GM12872 (cell line): ENCODE results near the gene RAI1.

Source experiments
- TF ChIP-seq, protein P1 (sequence below): IDR thresholded peaks from 3 replicates; pipeline ENCODE4 v1.5.1; 2011; ENCODE audit warnings: low read depth, mild to moderate bottlenecking, low read length, moderate library complexity; ENCODE audit not compliant: insufficient read depth

RAI1 gene

GRCh38 chr17:17761894-17762743 is 80.9 kb downstream of the RAI1 start:
- TF ChIP-seq, protein P1, sequence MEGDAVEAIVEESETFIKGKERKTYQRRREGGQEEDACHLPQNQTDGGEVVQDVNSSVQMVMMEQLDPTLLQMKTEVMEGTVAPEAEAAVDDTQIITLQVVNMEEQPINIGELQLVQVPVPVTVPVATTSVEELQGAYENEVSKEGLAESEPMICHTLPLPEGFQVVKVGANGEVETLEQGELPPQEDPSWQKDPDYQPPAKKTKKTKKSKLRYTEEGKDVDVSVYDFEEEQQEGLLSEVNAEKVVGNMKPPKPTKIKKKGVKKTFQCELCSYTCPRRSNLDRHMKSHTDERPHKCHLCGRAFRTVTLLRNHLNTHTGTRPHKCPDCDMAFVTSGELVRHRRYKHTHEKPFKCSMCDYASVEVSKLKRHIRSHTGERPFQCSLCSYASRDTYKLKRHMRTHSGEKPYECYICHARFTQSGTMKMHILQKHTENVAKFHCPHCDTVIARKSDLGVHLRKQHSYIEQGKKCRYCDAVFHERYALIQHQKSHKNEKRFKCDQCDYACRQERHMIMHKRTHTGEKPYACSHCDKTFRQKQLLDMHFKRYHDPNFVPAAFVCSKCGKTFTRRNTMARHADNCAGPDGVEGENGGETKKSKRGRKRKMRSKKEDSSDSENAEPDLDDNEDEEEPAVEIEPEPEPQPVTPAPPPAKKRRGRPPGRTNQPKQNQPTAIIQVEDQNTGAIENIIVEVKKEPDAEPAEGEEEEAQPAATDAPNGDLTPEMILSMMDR = no peak

GRCh38 chr17:17762744-17763105 is 81.5 kb downstream of the RAI1 start:
- TF ChIP-seq, protein P1 = no peak

DNA sequence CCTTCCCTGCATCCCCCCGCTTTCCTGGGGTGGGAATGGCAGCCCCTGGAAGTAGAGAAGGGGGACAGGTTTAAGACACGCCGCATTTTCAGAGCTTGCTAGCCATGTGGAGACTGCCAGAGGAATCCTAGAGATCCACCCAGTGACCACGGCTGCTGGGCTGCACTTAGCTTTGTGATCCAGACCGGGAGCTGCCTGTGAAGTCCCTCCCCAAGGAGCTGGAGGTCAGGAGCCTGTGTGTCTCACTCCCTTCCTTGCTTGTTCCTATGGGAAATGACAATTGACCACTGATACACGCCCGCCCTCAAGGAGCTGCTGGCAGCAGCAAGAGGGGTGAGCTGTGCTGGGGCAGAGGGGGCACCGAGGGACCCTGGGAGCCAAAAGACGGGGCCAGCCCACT is 81.9 kb downstream of the RAI1 start:
- TF ChIP-seq, protein P1 = no peak

GRCh38 chr17:17763734-17764133 is 82.5 kb downstream of the RAI1 start:
- TF ChIP-seq, protein P1 = no peak

- TF ChIP-seq, protein P1 = no peak
These were observed 84.3 kb downstream of the RAI1 start for GRCh38 chr17:17765359-17766076.

- TF ChIP-seq, protein P1 = no peak
These were observed 85.0 kb downstream of the RAI1 start for GRCh38 chr17:17766077-17766743.

GRCh38 chr17:17766744-17767120 is 85.5 kb downstream of the RAI1 start:
- TF ChIP-seq, protein P1 = no peak
